GM21390 (cell line): ENCODE data around the gene PRPF6.

Experiments
- ATAC-seq: cut with Tn5 transposase; IDR thresholded peaks from one replicate; pipeline ENCODE4 v1.9.1; 2021; ENCODE audit not compliant: unreplicated experiment

PRPF6 gene

DNA sequence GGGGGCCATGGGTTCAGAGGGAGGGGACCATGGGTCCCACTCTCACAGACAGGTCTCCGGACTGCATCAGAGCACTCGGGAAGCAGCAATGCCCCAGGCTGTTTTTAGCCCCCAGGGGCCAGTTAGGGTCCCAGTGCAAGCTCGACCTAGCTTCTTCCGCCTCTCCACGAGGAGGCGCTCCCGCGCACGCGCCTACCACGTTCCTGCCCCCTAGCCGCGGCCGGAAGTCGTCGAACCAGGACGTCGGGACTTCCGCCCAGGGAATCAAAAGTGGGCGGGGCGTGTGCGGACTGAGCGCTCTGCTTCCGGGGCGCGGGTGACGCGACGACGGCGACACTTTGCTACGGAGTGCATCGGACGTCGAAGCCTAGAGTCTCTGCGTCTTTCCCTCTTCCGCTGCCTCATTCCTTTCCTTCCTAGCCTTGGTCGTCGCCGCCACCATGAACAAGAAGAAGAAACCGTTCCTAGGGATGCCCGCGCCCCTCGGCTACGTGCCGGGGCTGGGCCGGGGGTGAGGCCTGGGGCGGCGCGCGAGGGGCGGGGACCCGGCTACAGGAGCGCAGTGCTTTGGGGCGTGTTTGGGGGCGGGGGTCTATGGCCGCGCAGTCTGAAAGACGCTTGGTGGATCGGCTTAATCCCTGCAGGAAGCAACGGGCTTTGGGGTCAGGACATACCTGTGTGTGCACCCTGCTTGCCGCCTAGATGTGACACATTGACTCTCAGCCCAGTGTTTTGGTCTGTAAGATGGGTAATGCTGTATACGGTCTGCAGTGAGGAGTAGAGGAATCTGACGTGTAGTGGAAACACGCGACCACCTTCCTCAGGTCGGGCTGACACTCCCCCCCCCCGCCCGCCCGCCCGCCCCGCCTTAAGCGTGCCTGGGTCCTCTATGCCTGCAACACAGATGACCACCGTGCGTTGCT is at the start of gene PRPF6:
PRPF6 (plus strand) TSS at position 327 of the 923 bp plus-strand sequence; CDS start at position 441, 114 bp downstream.
- ATAC-seq = peak; percentile 47

DNA sequence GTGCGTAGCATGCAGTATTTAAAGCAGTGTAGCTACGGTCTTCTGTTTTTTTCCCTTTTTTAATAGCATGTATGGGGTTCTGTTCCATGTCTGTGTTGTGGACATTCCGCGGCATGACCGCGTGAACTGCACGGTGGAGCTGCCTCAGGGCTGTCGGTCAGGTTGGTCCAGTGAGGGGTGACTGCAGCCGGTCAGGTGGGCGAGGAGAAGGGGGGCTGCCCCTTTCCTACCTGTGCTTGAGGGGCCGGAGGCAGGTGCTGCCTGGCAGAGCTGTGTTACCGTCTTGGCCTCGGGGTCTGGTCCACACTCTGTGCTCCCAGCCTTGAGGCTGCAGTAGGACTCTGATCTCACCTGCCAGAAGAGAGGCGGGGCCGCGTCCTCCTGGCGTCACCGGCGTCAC is 49.2 kb upstream of the PRPF6 start:
- no peak for ATAC-seq

DNA sequence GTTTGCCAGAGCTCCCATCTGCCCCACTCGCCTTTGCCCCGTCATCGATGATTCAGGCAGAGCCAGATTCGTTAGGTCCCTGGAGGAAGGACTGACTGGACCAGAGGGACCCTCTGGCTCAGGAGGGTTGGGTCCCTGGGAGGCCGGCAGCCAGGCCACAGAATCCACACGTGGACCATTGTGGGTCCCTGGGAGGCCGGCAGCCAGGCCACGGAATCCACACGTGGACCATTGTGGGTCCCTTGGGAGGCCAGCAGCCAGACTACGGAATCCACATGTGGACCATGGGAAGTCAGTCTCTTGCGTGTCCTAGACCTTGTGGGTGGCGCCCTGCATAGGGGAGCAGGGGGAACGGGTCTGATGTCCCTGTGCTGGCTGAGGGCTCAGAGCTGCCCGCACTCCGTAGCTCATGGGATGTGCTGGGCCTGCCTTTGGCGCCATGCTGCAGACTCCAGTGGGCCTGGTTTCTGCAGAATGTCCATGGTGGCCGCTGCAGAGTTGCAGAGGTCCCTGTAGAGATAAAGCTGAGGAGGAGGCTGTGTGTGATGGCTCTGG is 48.2 kb upstream of the PRPF6 start:
- ATAC-seq = no peak

DNA sequence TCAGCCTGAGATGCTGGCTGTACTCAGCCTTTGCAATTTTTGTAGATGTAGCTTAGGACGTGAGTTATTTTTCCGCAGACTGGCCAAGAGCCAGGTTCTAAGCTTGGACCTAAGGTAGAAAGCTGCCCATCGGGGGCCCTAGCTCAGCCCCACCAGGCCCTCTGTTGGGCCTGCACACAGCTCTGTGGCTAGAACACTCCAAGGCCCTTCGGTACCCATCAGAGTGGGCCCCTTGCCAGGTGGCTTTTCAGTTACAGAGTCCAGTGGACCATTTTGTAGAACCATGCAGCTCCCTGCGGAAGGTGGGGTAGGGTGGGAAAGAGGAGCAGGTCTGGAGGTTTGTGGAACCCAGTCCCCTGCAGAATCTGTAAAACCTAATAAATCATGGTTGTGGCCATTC is 47.3 kb upstream of the PRPF6 start:
- no peak for ATAC-seq

DNA sequence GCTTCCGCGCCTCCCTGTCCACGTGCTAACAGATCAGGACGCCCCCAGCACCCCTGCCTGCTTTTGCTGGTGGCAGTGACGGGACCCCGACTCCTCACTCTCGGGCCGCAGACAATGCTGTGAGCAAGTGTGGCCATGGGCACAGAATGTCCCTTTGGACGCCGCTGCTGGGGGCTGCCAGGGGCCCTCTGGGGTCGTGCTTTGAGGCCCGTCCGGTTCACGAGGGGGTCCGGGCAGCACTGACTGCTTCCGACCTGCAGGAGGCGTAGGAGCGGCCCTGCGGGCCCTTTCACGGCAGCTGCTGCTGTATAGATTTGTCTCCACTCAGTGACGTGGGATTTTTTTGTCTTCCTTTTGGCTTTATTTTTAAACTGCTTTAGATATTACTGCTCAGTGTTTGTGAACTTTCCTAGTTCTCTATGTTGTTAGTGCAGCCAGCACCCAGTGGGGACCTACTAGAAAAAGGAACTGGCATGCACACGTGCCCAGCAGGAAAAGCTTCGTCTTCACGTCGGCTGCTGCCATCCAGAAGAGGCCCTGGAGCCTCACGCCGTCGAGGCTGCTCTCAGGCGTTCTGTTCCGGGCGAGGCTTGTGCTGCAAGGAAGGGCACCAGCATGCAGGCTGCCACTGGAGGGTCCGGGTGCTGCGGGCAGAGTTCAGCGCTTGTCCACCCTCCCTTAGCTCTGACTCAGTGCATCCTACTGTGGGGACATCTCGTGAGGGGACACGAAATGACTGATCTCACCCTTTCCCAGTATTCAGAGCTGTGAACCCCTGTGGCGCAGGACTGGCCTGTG is 46.5 kb upstream of the PRPF6 start:
- ATAC-seq = no peak

- ATAC-seq = no peak
These were observed 45.5 kb upstream of the PRPF6 start for GRCh38 chr20:63935447-63935846.

GRCh38 chr20:63937596-63937995 is 43.3 kb upstream of the PRPF6 start:
- no peak for ATAC-seq

- no peak for ATAC-seq
These were observed 41.6 kb upstream of the PRPF6 start for GRCh38 chr20:63939061-63939935.

DNA sequence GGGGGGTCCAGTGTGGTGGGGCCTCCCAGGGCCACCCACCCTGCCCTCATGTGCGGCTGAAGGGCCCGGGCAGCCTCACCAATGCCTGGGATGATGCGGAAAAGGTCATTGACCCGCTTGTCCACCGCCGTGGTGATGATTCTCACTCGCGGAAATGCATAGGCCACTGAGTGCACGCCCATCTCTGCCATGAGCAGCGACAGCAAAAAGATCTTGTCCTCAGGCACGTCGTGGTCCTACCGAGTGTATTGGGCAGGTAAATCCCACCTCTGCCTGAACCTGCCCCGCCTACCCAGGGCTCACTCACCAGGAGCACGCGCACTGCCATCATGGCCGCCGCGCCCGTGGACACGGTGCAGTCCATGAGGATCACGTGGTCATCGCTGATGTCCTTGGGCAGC is 40.9 kb upstream of the PRPF6 start:
- ATAC-seq = no peak

DNA sequence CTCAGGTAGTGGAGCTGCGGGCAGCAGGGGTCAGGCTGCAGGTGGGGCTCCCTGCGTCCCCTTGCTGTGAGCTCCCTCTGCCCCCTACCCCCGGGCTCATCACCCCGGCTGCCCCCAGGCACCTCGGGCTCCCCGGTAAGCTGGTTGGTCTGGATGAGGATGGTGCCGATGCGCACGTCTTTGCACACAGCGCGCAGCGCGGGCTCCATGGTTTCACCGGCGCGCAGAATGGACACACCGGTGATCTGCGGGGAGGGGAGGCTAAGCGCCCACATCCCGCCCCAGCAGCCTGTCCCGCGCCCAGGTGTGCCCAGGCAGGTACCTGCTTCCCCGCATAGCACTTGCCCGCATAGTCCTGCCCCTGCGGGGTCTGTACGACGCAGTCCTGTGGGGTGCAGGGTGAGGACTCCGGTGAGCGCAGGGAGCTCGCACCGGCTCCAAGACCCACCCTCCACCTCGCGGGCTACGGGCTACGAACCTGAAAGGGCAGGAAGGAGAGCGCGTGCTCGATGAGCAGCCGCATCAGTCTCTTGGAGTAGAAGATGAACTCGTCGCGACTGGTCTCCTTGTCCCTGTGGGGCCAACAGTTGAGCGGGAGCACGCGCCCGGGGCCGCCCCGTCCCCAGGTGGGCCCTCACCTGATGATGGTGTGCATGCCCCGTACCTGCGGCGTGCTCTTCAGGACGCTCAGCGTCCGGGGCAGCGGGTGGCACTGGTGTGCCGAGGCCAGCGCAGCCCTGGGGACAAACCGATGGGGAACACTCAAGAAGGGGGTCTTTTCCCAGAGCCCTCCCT is 40.3 kb upstream of the PRPF6 start:
- ATAC-seq = no peak

DNA sequence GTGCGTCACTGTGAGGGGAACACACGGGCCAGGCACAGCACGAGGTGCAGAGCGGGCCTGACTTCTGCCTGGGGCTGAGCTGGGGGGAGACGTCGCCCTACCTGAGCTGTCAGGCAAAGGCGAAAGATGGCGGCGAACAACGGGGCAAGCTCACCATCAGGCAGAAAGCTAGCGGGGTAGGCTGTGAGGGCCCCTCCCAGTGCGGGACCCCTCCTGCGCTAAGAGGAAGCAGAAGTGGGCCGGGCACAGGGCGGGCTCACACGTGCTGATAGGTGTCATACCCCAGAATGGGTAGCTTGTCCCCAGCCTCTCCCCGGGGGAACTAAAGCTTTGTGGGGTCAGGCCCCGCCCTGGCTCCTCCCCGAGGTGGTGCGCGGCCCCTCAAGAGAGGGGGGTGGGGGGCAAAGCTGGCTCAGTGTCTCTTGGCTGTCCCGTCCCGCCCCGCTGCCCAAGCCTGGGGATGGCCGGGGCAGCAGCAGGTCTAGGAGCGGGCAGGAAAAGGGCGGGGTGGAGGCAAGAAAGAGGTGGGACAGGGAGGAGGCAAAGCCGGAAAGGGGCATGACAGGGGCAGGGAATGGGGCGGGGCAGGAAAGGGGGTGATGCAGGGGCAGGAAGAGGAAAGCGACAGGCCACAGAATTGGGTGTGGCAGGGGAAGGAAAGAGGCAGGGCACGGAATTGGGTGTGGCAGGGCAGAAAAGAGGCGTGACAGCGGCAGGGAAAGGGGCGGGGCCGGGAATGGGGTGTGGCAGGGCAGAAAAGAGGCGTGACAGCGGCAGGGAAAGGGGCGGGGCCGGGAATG is 39.5 kb upstream of the PRPF6 start:
- ATAC-seq = no peak

DNA sequence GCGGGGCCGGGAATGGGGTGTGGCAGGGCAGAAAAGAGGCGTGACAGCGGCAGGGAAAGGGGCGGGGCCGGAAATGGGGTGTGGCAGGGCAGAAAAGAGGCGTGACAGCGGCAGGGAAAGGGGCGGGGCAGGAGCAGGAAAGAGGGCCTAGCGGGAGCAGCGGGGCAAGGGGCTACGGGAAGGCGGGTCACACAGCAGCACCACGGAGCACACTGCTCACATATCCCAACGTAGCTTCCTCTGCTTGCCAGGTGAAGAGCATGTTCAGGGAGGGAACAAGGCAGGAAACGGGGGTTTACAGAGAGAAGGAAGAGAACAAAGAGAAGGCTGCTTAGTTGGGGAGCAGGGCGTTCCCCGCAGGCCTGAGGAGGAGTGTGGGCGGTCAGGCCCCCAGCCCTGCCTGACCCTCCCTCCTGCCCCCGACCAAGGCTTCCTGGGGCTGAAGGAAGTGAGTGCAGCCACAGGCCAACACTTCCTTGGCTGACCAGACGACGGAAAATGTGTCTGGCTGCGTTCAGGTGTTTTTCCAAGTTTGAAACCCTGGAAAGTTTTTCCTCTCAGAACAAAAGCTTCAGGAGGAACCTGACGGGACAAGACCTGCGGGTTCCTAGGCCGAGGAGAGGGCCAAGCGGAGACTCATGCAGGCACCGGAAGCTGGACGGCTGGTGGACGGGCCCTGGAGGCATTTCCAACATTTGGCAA is 38.5 kb upstream of the PRPF6 start:
- ATAC-seq = no peak

- ATAC-seq = no peak
These were observed 37.7 kb upstream of the PRPF6 start for GRCh38 chr20:63942969-63943807.

- no peak for ATAC-seq
These were observed 37.2 kb upstream of the PRPF6 start for GRCh38 chr20:63943808-63944077.

- no peak for ATAC-seq
These were observed 36.6 kb upstream of the PRPF6 start for GRCh38 chr20:63944078-63944941.

DNA sequence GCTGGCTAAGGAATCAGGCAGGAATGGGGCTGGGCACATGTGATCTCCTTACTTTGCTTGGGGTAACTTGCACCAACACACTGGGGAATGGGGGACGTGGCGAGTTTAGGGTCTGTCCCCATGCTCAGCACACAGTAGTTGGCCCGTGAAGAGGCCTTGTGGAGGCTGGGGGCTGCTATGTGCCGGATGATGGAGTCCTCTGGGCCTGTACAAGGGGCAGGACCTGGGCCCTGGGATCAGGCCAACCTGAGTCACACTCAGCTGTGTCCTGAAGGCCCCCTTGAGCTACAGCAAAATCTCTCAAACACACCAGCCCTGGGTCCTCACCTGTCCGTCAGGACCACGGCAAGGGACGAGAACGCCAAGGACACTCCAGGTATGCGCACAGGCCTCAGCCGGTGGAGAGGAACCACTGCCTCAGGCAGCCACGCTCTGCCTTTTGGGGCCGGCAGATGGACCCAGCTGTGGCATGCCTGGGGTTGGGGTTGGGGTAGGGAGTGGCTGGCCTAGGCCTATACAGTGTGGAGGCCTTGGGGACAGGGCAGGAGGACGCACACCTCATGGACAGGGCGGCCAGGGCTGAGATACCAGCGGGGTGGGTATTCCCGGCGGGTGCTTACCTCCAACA is 35.8 kb upstream of the PRPF6 start:
- ATAC-seq = no peak
